HG03095 (cell line): ENCODE measurements around the gene FOSB.
"Not testable (repeated sequence)": the region's sequence is repeated elsewhere in the genome, so short reads cannot be mapped to it uniquely, and the experiment has no call there.

ENCODE experiments used
- ATAC-seq: cut with Tn5 transposase; IDR thresholded peaks from one replicate; pipeline ENCODE4 v1.9.1; 2021; ENCODE audit warnings: moderate library complexity; ENCODE audit not compliant: unreplicated experiment

Gene FOSB

DNA sequence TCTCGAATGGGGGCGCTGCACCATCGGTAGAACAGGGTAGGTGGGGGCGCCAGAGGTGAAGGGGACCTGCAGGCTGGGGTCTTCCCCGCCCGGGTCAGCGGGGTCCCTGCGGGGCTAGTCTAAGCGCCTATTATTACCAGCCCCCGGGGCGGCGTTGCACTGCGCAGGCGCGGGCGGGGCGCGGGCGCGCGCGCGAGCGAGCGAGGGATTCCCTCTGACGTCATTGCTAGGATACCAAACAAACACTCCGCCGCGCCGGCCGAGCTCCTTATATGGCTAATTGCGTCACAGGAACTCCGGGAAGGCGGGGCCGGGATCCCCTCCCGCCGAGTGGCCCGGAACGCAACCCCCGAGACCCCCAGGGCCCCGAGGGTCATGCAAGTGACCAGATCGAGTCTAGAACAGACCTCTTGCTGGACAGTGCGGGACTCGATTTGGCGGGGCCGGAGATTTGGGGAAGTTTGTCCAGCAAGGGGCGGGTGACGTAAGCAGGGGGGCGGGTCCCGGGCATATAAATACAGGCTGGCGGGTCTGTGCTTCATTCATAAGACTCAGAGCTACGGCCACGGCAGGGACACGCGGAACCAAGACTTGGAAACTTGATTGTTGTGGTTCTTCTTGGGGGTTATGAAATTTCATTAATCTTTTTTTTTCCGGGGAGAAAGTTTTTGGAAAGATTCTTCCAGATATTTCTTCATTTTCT, at the start of gene FOSB:
TSS of gene FOSB (plus strand) at position 541 of the 703 bp plus-strand sequence. CDS start 591 bp downstream, outside the sequence.
- ATAC-seq, result peak; percentile 36

DNA sequence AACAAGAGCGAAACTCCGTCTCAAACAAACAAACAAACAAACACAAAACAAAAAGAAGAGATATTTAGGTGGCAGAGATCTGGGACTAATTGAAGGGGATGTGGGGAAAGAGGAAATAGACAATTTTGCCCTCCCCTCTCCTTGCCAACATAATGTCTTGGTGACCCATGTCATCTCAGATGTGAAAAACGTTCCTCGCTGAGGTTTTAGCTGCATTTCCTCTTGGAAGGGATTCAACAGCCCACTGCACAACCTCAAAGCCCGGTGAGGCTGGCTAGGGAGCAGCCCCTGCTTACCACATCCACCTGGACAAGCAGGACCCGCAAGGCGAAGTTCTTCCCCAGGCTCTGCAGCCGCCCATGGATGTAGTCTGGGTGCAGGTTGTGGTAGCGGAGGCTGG, 49.0 kb upstream of the FOSB start:
- ATAC-seq, result no peak

GRCh38 chr19:45419396-45419795, 48.4 kb upstream of the FOSB start:
- peak; percentile 50 for ATAC-seq

DNA sequence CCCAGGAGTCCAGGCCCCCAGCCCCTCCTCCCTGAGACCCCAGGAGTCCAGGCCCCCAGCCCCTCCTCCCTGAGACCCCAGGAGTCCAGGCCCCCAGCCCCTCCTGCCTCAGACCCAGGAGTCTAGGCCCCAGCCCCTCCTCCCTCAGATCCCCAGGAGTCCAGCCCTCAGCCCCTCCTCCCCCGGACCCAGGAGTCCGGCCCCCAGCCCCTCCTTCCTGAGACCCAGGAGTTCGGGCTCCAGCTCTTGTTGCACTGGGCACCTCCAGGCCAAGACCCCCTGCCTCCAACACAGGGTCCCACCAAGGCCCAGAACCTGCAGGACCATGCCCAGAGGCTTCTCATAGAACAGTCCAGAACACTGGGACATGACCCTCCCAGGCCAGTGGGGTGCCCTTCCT, 47.9 kb upstream of the FOSB start:
- no peak for ATAC-seq

GRCh38 chr19:45420356-45420755, 47.4 kb upstream of the FOSB start:
- ATAC-seq, result no peak

DNA sequence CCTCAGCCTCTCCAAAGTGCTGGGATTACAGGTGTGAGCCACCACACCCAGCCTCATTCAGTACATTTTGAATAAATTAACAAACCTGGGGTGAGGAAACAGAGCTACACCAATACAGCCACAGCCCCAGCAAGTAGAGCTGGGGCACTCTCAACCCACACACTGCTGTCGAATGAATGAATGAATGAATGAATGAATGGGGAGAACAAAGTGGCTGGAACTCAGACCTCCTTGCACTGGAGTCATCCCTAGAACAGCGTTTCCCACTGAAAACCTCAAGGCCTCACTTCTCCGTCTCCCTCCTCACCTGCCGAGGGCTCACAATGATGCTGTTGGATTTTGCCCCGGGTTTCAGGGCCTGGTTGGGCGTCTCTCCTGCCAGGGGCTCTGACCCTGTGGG, 46.9 kb upstream of the FOSB start:
- no peak for ATAC-seq

DNA sequence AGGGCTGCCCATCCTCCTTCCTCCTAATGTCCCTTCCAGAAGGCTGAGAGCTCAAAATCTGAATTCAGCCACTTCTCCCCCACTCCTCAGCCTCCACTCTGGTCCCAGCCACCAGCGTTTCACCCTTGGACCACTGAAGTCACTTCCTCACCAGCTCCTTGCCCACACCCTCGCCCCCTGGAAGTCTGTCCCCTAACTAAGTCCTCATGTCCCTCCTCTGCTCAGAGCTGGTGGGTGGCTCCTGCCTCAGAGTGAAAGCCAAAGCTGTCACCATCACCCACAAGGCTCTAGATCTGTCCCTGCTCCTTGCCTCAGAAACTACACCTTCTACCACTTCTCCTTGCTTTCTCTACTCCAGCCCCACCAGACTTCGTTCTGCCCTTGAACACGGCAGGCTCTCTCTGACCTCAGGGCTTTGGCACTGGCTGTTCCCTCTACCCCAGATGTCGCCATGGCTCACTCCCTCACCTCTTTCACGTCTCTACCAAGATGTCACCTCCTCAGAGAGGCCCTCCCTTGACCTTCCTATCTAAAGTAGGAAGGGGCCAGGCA, 45.8 kb upstream of the FOSB start:
- no peak for ATAC-seq

DNA sequence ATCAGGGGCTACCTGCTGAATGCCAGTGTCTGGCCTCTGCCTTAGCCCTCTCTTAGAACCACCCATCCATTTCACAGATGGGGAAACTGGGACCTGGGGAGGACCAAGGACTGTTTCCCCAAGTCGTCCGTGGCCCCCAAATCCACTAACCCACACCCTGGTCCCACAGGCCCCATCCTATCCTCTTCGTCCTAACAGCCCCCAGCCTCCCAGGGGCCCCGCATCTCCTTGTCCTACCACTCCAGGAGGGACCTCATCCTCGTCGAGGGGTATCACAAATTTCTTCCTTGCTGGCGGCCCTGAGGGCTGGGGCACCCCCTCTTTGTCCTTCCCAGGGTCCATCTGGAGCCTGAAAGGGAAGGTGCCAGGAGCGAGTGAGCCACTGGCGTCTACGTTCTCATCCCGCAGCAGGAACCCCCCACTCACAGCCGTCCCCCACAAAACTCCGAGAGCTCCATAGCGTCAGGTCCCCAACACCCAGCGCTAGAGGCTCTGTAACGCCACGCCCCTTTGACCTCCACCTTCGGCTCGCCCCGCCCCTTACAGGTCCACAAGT, 44.7 kb upstream of the FOSB start:
- no peak for ATAC-seq

DNA sequence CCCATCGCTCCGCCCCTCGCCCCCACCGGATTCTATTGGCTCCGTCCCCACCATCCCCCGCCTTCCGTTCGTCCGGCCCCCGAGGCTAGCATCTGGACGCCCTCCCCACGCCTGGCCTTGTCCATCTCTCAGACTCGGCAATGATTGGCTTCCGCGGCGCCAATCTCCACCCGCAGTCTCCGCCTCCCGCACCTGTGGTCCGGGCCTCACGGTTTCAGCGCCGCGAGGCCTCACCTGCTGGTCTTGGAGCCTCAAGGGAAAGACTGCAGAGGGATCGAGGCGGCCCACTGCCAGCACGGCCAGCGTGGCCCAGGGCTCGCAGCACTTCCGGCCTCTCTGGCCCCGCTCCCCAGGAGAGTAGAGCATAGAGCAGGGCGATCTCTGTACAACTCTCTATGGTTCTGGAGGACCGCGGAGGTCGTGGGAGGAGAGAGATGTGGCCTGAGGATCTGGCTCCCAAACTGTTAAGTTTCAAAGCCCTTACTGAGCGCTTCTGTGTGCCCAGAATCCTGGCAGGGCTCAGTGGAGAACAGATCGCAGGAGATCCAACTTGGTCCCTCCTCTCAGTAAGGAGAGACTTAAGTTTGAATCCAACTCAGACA, 44.1 kb upstream of the FOSB start, which contains the start of gene ERCC1:
TSS of gene ERCC1 (minus strand) at position 329 of the 602 bp plus-strand sequence. CDS start 543 bp downstream, outside the sequence.
- ATAC-seq, result peak; percentile 51

GRCh38 chr19:45424191-45425058, 43.4 kb upstream of the FOSB start:
- ATAC-seq, result no peak

DNA sequence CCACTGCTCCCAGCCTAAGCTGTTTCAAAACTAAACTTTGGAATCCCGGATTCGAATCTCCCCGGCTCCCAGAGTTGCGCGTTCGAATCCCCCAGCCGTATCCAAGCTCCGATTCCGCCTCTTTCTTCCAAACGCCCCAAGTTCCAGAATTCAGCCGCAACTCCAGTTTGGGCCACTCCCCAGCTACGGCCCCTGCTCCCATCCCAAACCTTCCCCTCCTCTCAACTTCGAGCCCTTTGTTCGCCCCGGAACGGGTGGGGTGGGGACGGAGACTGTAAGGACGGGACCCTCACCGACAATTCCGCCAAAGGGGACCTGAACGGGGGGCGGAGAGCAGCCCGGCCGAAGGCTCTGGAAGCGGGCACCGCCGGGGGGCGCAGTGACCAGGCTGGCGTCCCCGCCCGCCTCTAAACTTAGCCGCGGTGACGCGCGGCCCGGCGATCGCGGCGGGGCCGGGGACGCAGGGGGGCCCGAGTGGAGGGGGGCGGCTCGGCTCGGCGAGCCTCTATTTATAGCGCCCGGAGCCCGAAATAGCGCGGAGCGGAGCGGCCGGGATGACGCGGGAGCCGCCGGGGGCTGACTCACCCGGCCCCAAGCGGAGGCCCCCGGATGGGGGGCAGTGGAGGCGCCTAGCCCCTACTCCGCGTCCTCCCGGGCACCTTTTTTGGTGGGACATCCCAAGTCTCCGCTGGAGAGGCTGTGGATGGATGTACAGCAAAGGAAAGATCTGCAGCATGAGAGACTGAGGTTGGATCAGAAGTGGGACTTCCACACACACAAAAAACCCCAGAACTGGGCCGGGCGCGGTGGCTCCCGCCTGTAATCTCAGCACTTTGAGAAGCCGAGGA, 39.2 kb upstream of the FOSB start:
- ATAC-seq, result no peak

DNA sequence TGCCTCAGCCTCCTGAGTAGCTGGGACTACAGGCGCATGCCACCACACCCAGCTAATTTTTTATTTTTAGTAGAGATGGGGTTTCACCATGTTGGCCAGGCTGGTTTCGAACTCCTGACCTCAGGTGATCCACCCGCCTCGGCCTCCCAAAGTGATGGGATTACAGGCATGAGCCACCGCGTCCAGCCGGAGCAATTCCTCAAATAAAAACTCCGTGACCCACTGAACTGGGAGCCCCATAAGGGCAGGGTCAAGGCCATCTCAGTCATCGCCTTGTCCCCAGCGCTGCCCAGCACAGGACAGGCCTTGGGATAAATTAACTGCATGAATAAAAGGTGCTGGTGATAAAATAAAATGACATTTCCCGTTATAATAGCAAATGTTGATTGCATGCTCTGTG, 37.9 kb upstream of the FOSB start:
- ATAC-seq, result not testable (repeated sequence)

- not testable (repeated sequence) for ATAC-seq
These were observed 36.8 kb upstream of the FOSB start for GRCh38 chr19:45431008-45431407.

DNA sequence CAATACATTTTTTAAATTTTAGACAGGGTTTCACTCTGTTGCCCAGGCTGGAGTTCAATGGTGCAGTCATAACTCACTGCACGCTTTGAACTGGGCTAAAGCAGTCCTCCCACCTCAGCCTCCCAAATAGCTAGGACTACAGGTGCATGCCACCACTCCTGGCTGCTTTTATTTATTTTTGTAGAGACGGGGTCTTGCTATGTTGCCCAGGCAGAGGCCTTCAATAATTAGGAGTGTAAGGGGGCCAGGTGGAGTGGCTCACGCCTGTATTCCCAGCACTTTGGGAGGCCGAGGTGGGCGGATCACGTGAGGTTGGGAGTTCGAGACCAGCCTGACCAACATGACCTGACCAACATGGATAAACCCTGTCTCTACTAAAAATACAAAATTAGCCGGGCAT, 35.3 kb upstream of the FOSB start:
- not testable (repeated sequence) for ATAC-seq

DNA sequence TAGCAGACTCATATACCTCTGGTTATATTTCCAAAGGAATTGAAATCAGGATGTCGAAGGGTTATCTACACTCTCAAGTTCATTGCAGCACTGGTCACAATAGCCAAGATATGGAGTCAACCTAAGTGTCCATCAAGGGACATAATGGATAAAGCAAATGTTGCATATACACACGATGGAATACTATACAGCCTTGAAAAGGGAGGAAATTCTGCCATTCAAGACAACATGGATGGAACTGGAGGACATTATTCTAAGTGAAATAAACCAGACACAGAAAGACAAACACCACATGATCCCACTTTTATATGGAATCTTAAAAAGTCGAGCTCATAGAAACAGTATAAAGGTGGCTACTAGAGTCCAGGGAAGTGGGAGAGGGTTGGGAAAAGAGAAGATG, 30.5 kb upstream of the FOSB start:
- ATAC-seq, result no peak

GRCh38 chr19:45439190-45439568, 28.6 kb upstream of the FOSB start:
- no peak for ATAC-seq

- peak; percentile 49 for ATAC-seq
These were observed 28.1 kb upstream of the FOSB start for GRCh38 chr19:45439569-45440258.

GRCh38 chr19:45440259-45440638, 27.5 kb upstream of the FOSB start:
- ATAC-seq, result no peak

DNA sequence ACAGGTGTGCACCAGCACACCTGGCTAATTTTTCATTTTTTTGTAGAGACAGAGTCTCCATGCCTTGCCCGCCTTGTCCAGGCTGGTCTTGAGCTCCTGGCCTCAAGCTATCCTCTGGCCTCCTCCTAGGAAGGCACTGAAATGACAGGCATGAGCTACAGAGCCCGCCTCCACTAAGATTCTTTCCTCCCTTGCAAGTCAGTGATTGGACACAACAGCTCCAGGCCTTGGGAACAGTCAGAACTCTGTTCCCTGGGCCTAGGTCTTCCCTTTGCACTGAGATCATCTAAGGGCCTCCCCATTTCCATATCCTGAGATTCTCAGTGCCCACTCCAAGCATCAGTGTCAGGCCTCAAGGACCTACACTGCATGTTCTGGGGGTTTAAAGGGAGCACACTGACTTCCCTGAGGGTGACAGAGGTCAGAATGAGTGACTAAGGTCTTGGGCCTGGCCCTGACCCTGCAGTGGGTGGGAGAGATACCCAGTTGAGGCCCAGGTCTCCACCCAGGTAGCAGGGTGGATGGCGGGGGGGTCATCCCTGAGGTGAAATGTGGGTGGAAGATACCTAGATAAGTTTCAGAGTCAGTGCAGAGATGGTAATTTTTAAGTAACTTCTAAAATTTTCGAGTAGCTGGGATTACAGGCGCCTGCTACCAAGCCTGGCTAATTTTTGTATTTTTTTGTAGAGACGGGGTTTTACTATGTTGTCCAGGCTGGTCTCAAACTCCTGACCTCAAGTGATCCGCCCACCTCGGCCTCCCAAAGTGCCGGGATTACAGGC, 26.7 kb upstream of the FOSB start:
- no peak for ATAC-seq
